Measurements from ENCODE around the gene DIP2B. TPM values are rescaled to one million over a fixed set of nuclear protein-coding genes. Genes with fewer than 3 reads are reported as not detected.

Gene DIP2B
- total and polyA plus RNA-seq, 2 experiments from 2014 or later, result 5.6 to 17.9 TPM

- Histone ChIP-seq H3K79me2 (ENCODE audit: insufficient read depth) (no peaks in the 10 kb centered on the region), H4K20me1 (ENCODE audit: insufficient read depth) (no peaks in the 10 kb centered on the region), H2AFZ (no peak overlapping the region), H3K4me1 (ENCODE audit: insufficient read depth) (no peaks in the 10 kb centered on the region), H3K4me3 (no peak overlapping the region), H3K27ac (no peak overlapping the region), H3K9me3 (ENCODE audit: low read depth) (no peaks in the 10 kb centered on the region), H3K9me2 (ENCODE audit: insufficient read depth) (no peaks in the 10 kb centered on the region), H3F3A (ENCODE audit: insufficient read depth) (no peaks in the 10 kb centered on the region), H3K36me3 (ENCODE audit: low read depth) (peaks cover 34% of the 10 kb centered on the region; the same call in 1 of the 2 replicates), H3K9ac (no peak overlapping the region), H3K27me3 (replicated peaks; ENCODE audit: insufficient read depth) (no peaks in the 10 kb centered on the region), H3K4me2 (ENCODE audit: unreplicated experiment) (no peak overlapping the region)
- in situ Hi-C loops (cut with MboI), result no loop called here
- 67 to 76% methylated on average over 1 of the region's 1 CpG for WGBS, 2 experiments (ENCODE audit: low coverage in 1 of 2, low lambda C conversion rate in 2 of 2, missing lambda C conversion rate in 2 of 2)
- no peak for DNase-seq
- TF ChIP-seq EZH2phosphoT487 (IDR thresholded peaks at IDR 0.05; ENCODE audit: insufficient read depth, low read depth), result no peak
- no peak for TF ChIP-seq EZH2 (IDR thresholded peaks at IDR 0.05; ENCODE audit: insufficient read depth, poor library complexity, severe bottlenecking)
These were observed 219.1 kb downstream of the DIP2B start for GRCh38 chr12:50723865-50724264.

GRCh38 chr12:50725011-50725942, 220.5 kb downstream of the DIP2B start:
- H3K4me3 ChIP-seq, result no peak overlapping the region
- H3K36me3 ChIP-seq (ENCODE audit: low read depth), result peaks cover 43% of the 10 kb centered on the region; the same call in 1 of the 2 replicates
- H2AFZ ChIP-seq, result no peak overlapping the region
- no peak overlapping the region for H3K9ac ChIP-seq
- no peak for DNase-seq
- H3K9me3 ChIP-seq (ENCODE audit: low read depth), result no peaks in the 10 kb centered on the region
- no peaks in the 10 kb centered on the region for H3K9me2 ChIP-seq (ENCODE audit: insufficient read depth)
- no peaks in the 10 kb centered on the region for H4K20me1 ChIP-seq (ENCODE audit: insufficient read depth)
- no peaks in the 10 kb centered on the region for H3K79me2 ChIP-seq (ENCODE audit: insufficient read depth)
- H3K27me3 ChIP-seq (replicated peaks; ENCODE audit: insufficient read depth), result no peaks in the 10 kb centered on the region
- H3F3A ChIP-seq (ENCODE audit: insufficient read depth), result no peaks in the 10 kb centered on the region
- 84 to 92% methylated on average over 5 of the region's 5 CpGs for WGBS, 2 experiments (ENCODE audit: low coverage in 1 of 2, low lambda C conversion rate in 2 of 2, missing lambda C conversion rate in 2 of 2)
- H3K4me2 ChIP-seq (ENCODE audit: unreplicated experiment), result no peak overlapping the region
- in situ Hi-C loops (cut with MboI), result no loop called here
- no peaks in the 10 kb centered on the region for H3K4me1 ChIP-seq (ENCODE audit: insufficient read depth)
- no peak overlapping the region for H3K27ac ChIP-seq
- TF ChIP-seq EZH2phosphoT487 (IDR thresholded peaks at IDR 0.05; ENCODE audit: insufficient read depth, low read depth) (no peak), EZH2 (IDR thresholded peaks at IDR 0.05; ENCODE audit: insufficient read depth, poor library complexity, severe bottlenecking) (no peak)

- in situ Hi-C loops (cut with MboI), result no loop called here
- H3K9ac ChIP-seq, result no peak overlapping the region
- H3K36me3 ChIP-seq (ENCODE audit: low read depth), result peaks cover 31% of the 10 kb centered on the region; the same call in 1 of the 2 replicates
- H3K4me2 ChIP-seq (ENCODE audit: unreplicated experiment), result no peak overlapping the region
- H3K79me2 ChIP-seq (ENCODE audit: insufficient read depth), result no peaks in the 10 kb centered on the region
- H4K20me1 ChIP-seq (ENCODE audit: insufficient read depth), result no peaks in the 10 kb centered on the region
- H3K4me1 ChIP-seq (ENCODE audit: insufficient read depth), result peaks cover 4% of the 10 kb centered on the region; the same call in 1 of the 2 replicates
- TF ChIP-seq EZH2 (IDR thresholded peaks at IDR 0.05; ENCODE audit: insufficient read depth, poor library complexity, severe bottlenecking), result no peak
- TF ChIP-seq EZH2phosphoT487 (IDR thresholded peaks at IDR 0.05; ENCODE audit: insufficient read depth, low read depth), result no peak
- H3K9me2 ChIP-seq (ENCODE audit: insufficient read depth), result no peaks in the 10 kb centered on the region
- H3K27me3 ChIP-seq (replicated peaks; ENCODE audit: insufficient read depth), result no peaks in the 10 kb centered on the region
- H3K4me3 ChIP-seq, result no peak overlapping the region
- H3K9me3 ChIP-seq (ENCODE audit: low read depth), result no peaks in the 10 kb centered on the region
- H3K27ac ChIP-seq, result no peak overlapping the region
- DNase-seq, result no peak
- WGBS, 2 experiments (ENCODE audit: low coverage in 1 of 2, low lambda C conversion rate in 2 of 2, missing lambda C conversion rate in 2 of 2), result 98 to 100% methylated on average over 2 of the region's 2 CpGs
- H2AFZ ChIP-seq, result no peak overlapping the region
- peaks cover 20% of the 10 kb centered on the region; the same call in 1 of the 2 replicates for H3F3A ChIP-seq (ENCODE audit: insufficient read depth)
These were observed 222.7 kb downstream of the DIP2B start for GRCh38 chr12:50727466-50727865.

DNA sequence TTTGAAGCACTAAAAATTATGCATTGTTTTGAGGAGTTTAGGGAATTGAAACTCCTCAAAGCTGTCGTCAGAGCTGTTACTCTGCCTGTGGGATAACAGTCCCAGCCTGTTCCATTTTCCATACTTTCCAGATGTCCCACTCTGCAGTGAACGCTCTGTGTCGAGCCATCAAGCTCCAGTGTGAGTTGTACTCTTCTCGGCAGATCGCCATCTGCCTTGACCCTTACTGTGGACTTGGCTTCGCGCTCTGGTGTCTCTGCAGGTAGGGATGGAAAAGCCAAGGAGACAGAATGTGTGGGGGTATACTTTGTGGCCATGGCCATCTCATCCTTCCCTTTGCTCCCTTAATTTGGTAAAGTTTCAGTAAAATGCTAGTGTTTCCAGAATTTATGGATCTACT, 223.6 kb downstream of the DIP2B start:
- WGBS, 2 experiments (ENCODE audit: low coverage in 1 of 2, low lambda C conversion rate in 2 of 2, missing lambda C conversion rate in 2 of 2), result 89 to 90% methylated on average over 7 of the region's 7 CpGs
- no peaks in the 10 kb centered on the region for H3K27me3 ChIP-seq (replicated peaks; ENCODE audit: insufficient read depth)
- no peak overlapping the region for H2AFZ ChIP-seq
- no peaks in the 10 kb centered on the region for H3K79me2 ChIP-seq (ENCODE audit: insufficient read depth)
- no peak overlapping the region for H3K4me2 ChIP-seq (ENCODE audit: unreplicated experiment)
- H3K4me3 ChIP-seq, result no peak overlapping the region
- H3K9ac ChIP-seq, result no peak overlapping the region
- TF ChIP-seq EZH2phosphoT487 (IDR thresholded peaks at IDR 0.05; ENCODE audit: insufficient read depth, low read depth) (no peak), EZH2 (IDR thresholded peaks at IDR 0.05; ENCODE audit: insufficient read depth, poor library complexity, severe bottlenecking) (no peak)
- H3F3A ChIP-seq (ENCODE audit: insufficient read depth), result peaks cover 21% of the 10 kb centered on the region; the same call in 1 of the 2 replicates
- H3K9me3 ChIP-seq (ENCODE audit: low read depth), result no peaks in the 10 kb centered on the region
- DNase-seq, result no peak
- no peak overlapping the region for H3K27ac ChIP-seq
- no peaks in the 10 kb centered on the region for H3K9me2 ChIP-seq (ENCODE audit: insufficient read depth)
- H4K20me1 ChIP-seq (ENCODE audit: insufficient read depth), result no peaks in the 10 kb centered on the region
- peaks cover 11% of the 10 kb centered on the region for H3K4me1 ChIP-seq (ENCODE audit: insufficient read depth)
- in situ Hi-C loops (cut with MboI), result no loop called here
- H3K36me3 ChIP-seq (ENCODE audit: low read depth), result peaks cover 23% of the 10 kb centered on the region; the same call in 1 of the 2 replicates

Measured in GM23248 (cell line).